HT1080 (cell line): ENCODE results near the gene LRRC8E. TPM values are rescaled to one million over a fixed set of nuclear protein-coding genes. Genes with fewer than 3 reads are reported as not detected.

ENCODE experiments used
- DNase-seq: peaks from one replicate; pipeline ENCODE4 v3.0.0-alpha.2; 2015; ENCODE audit warnings: low read depth
- polyA plus RNA-seq, 2 experiments: library from polyadenylated mRNA; depleted of rRNA; stranded (reverse); fragments of >200 nt; gene quantifications; 2 replicates each; pipeline ENCODE4 v1.2.3, GENCODE V29; 2015
- total RNA-seq: library from RNA; depleted of rRNA; stranded (reverse); fragments of >200 nt; shearing (Covaris generic); gene quantifications from 2 replicates; pipeline ENCODE4 v1.2.3, GENCODE V29; 2014; rRNA removed

LRRC8E gene
- 11.7 and 14.2 TPM in 2 replicates for total RNA-seq
- polyA plus RNA-seq (2015; cell fraction: cytosol; rRNA removed) = 5.2 and 5.5 TPM in 2 replicates
- 11.6 and 13.0 TPM in 2 replicates for polyA plus RNA-seq (2015; cell fraction: nucleus; rRNA removed)

- DNase-seq = peak; percentile 63
These were observed at the start of gene LRRC8E for GRCh38 chr19:7888145-7888825. Gene LRRC8E (plus strand): TSS chr19:7888510. CDS start chr19:7895604, 7,094 bp downstream.

- DNase-seq = no peak
These were observed 48.8 kb upstream of the LRRC8E start for GRCh38 chr19:7839476-7839875.

GRCh38 chr19:7840629-7841028 lies 47.7 kb upstream of the LRRC8E start:
- DNase-seq = no peak

GRCh38 chr19:7841751-7842660 lies 46.3 kb upstream of the LRRC8E start:
- no peak for DNase-seq

GRCh38 chr19:7842661-7843294 lies 45.5 kb upstream of the LRRC8E start:
- DNase-seq = no peak

- DNase-seq = no peak
These were observed 44.8 kb upstream of the LRRC8E start for GRCh38 chr19:7843521-7843920.

- DNase-seq = no peak
These were observed 43.9 kb upstream of the LRRC8E start for GRCh38 chr19:7844405-7844804.

- no peak for DNase-seq
These were observed 43.4 kb upstream of the LRRC8E start for GRCh38 chr19:7844951-7845350.

GRCh38 chr19:7845390-7846154 lies 42.7 kb upstream of the LRRC8E start:
- no peak for DNase-seq

- no peak for DNase-seq
These were observed 42.1 kb upstream of the LRRC8E start for GRCh38 chr19:7846155-7846646.

- no peak for DNase-seq
These were observed 40.6 kb upstream of the LRRC8E start for GRCh38 chr19:7847664-7848063.

GRCh38 chr19:7848779-7849457 lies 39.4 kb upstream of the LRRC8E start:
- no peak for DNase-seq

- DNase-seq = no peak
These were observed 38.7 kb upstream of the LRRC8E start for GRCh38 chr19:7849631-7849999.

GRCh38 chr19:7850000-7850813 lies 38.1 kb upstream of the LRRC8E start:
- no peak for DNase-seq

GRCh38 chr19:7850945-7851622 lies 37.2 kb upstream of the LRRC8E start:
- DNase-seq = no peak

- no peak for DNase-seq
These were observed 36.4 kb upstream of the LRRC8E start for GRCh38 chr19:7851623-7852500.

- DNase-seq = peak; percentile 60
These were observed 35.2 kb upstream of the LRRC8E start for GRCh38 chr19:7852851-7853769.
